Neuronal stem cell (in vitro differentiated cells): ENCODE data around the gene NDUFS7.

Source experiments
- DNase-seq: peaks from one replicate; pipeline ENCODE4 v3.0.0-alpha.2; 2013; ENCODE audit warnings: low spot score
- H2AFZ ChIP-seq: one replicate; pipeline ENCODE4 v1.6.1; 2013; ENCODE audit warnings: mild to moderate bottlenecking, low read length, inconsistent platforms
- H2AK5ac ChIP-seq: 2 replicates; pipeline ENCODE4 v1.6.1; 2013; ENCODE audit warnings: low read depth, mild to moderate bottlenecking, inconsistent platforms, low read length, moderate library complexity, mixed read lengths
- H2BK120ac ChIP-seq: 2 replicates; pipeline ENCODE4 v1.6.1; 2013; ENCODE audit warnings: low read depth, mild to moderate bottlenecking, inconsistent platforms, low read length, moderate library complexity, mixed read lengths
- H2BK12ac ChIP-seq: one replicate; pipeline ENCODE4 v1.6.1; 2013; ENCODE audit warnings: low read length, inconsistent platforms
- H2BK15ac ChIP-seq: 2 replicates; pipeline ENCODE4 v1.6.1; 2013; ENCODE audit warnings: mild to moderate bottlenecking, low read length, inconsistent platforms, mixed read lengths
- H2BK5ac ChIP-seq: one replicate; pipeline ENCODE4 v1.6.1; 2013; ENCODE audit warnings: inconsistent platforms, mild to moderate bottlenecking, low read length, moderate library complexity
- H3K14ac ChIP-seq: one replicate; pipeline ENCODE4 v1.6.1; 2013; ENCODE audit warnings: low read length, inconsistent platforms
- H3K18ac ChIP-seq: 2 replicates; pipeline ENCODE4 v1.6.1; 2013; ENCODE audit warnings: low read length, inconsistent platforms
- H3K23ac ChIP-seq: 2 replicates; pipeline ENCODE4 v1.6.1; 2013; ENCODE audit warnings: low read depth, mild to moderate bottlenecking, mixed read lengths, low read length, inconsistent platforms; ENCODE audit not compliant: poor library complexity
- H3K27ac ChIP-seq: replicated peaks from 3 replicates; pipeline ENCODE4 v1.5.1; 2013; ENCODE audit warnings: low read length, inconsistent platforms
- H3K27me3 ChIP-seq, 3 experiments: 2 replicates each; pipeline ENCODE4 v1.6.1; 2013; ENCODE audit warnings: low read length in 3 of 3, mild to moderate bottlenecking in 2 of 3, inconsistent platforms in 1 of 3, low read depth in 1 of 3, mixed read lengths in 1 of 3, moderate library complexity in 1 of 3; ENCODE audit not compliant: control insufficient read depth in 3 of 3, insufficient read depth in 3 of 3
- H3K36me3 ChIP-seq, 2 donors: replicated peaks in 1 of 2; 2 replicates each; pipeline ENCODE4 v1.6.1; 2013; ENCODE audit warnings: low read length in 2 of 2; ENCODE audit not compliant: control insufficient read depth in 2 of 2, insufficient read depth in 2 of 2
- H3K4ac ChIP-seq: 2 replicates; pipeline ENCODE4 v1.6.1; 2013; ENCODE audit warnings: inconsistent platforms, mild to moderate bottlenecking, low read length, moderate library complexity
- H3K4me1 ChIP-seq, 2 donors: 1 replicate in 1 of 2; 2 replicates in 1 of 2; pipeline ENCODE4 v1.6.1; 2013; ENCODE audit warnings: low read length in 2 of 2, low read depth in 1 of 2; ENCODE audit not compliant: control insufficient read depth in 2 of 2, insufficient read depth in 1 of 2
- H3K4me2 ChIP-seq: one replicate; pipeline ENCODE4 v1.6.1; 2013; ENCODE audit warnings: mild to moderate bottlenecking, low read length, inconsistent platforms; ENCODE audit not compliant: insufficient read depth, poor library complexity, severe bottlenecking
- H3K4me3 ChIP-seq, 2 donors: 2 replicates each; pipeline ENCODE4 v1.5.1; 2013; ENCODE audit warnings: low read length in 2 of 2, mild to moderate bottlenecking in 2 of 2, inconsistent platforms in 1 of 2, moderate library complexity in 1 of 2
- H3K79me1 ChIP-seq: one replicate; pipeline ENCODE4 v1.6.1; 2013; ENCODE audit warnings: low read depth, mild to moderate bottlenecking, inconsistent platforms, low read length, moderate library complexity
- H3K9ac ChIP-seq: one replicate; pipeline ENCODE4 v1.6.1; 2013; ENCODE audit warnings: mild to moderate bottlenecking, low read depth, low read length, inconsistent platforms; ENCODE audit not compliant: poor library complexity
- H3K9me3 ChIP-seq, 2 donors: replicated peaks in 1 of 2; 2 replicates each; pipeline versions ENCODE3 to v1.6.1; 2013; ENCODE audit warnings: low read length in 2 of 2, mild to moderate bottlenecking in 2 of 2, inconsistent platforms in 1 of 2, low read depth in 1 of 2, mixed read lengths in 1 of 2, moderate library complexity in 1 of 2; ENCODE audit not compliant: control insufficient read depth in 2 of 2, insufficient read depth in 1 of 2
- H4K8ac ChIP-seq: one replicate; pipeline ENCODE4 v1.6.1; 2013; ENCODE audit warnings: low read depth, mild to moderate bottlenecking, inconsistent platforms, low read length, moderate library complexity
- H4K91ac ChIP-seq: one replicate; pipeline ENCODE4 v1.6.1; 2013; ENCODE audit warnings: low read length, low read depth, mild to moderate bottlenecking, inconsistent platforms; ENCODE audit not compliant: poor library complexity
- WGBS, 2 donors: extraction: QIAGEN DNeasy Blood & Tissue Kit; methylation state at CpG; one replicate each; pipeline ENCODE4 v1.1.7; 2013; ENCODE audit warnings: missing lambda C conversion rate in 2 of 2, mixed read lengths in 1 of 2; ENCODE audit not compliant: insufficient read length in 2 of 2, insufficient replicate concordance in 1 of 2; ENCODE audit errors: extremely low coverage in 2 of 2; 5-methylcytosine and 5-hydroxymethylcytosine counted together

NDUFS7 gene

DNA sequence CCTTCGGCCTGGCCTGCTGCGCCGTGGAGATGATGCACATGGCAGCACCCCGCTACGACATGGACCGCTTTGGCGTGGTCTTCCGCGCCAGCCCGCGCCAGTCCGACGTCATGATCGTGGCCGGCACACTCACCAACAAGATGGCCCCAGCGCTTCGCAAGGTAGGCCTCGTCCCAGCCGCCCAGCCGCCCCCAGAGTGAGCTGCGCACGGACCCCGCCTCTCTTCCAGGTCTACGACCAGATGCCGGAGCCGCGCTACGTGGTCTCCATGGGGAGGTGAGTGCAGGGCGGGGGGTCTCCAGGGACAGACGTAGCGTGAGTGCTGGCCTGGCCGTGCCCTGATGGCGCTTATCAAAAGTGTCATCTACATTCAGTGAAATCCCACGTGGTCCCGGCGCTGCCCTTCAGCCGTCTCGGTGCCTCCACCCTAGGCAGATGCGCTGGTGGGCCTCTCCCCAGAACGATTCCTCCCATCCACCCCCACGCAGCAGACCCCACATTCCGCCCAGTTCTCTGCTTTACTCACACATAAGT, 7.2 kb downstream of the NDUFS7 start:
- peaks cover 17% of the 10 kb centered on the region for H3K79me1 ChIP-seq
- peaks cover 0 to 2% (median 0%) of the 10 kb centered on the region in 3 experiments for H3K27me3 ChIP-seq
- H3K4ac ChIP-seq, result no peak overlapping the region
- H2AK5ac ChIP-seq, result no peak overlapping the region
- no peak for DNase-seq
- H3K9ac ChIP-seq, result no peak overlapping the region
- H4K8ac ChIP-seq, result no peak overlapping the region
- H3K36me3 ChIP-seq, result peaks cover 21 to 43% of the 10 kb centered on the region in 2 donors
- H3K18ac ChIP-seq, result no peak overlapping the region
- H2BK12ac ChIP-seq, result no peak overlapping the region
- H3K23ac ChIP-seq, result peak overlapping the region; percentile 55
- WGBS, 2 donors, result no CpG with 5 or more reads among the region's 42 CpGs
- H3K4me1 ChIP-seq, result peaks cover 0 to 4% of the 10 kb centered on the region in 2 donors
- H2BK15ac ChIP-seq, result no peak overlapping the region
- no peak overlapping the region for H3K27ac ChIP-seq
- H3K4me2 ChIP-seq, result no peak overlapping the region
- H2BK5ac ChIP-seq, result no peak overlapping the region
- H3K14ac ChIP-seq, result peak overlapping the region; percentile 56
- no peak overlapping the region for H2AFZ ChIP-seq
- no peak overlapping the region for H3K4me3 ChIP-seq
- no peak overlapping the region for H4K91ac ChIP-seq
- H3K9me3 ChIP-seq, result peaks cover 0 to 4% of the 10 kb centered on the region in 2 donors
- no peak overlapping the region for H2BK120ac ChIP-seq

DNA sequence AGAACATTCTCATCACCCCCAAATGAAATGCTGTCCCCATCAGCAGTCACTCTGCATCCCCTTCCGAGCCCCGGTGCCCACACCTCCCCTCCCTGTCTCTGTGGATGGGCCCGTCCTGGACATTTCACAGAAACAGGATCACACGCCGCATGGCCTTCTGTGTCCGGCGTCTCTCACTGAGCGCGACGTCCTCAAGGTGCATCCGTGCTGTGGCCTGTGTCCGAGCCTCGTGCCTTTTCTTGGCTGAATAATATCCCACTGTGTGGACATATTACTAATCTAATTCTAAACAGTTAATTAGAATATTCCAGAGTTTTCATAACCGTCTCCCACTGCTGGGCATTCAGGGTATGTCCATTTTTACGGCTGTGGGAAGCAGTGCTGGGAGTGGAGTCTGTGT, 8.7 kb downstream of the NDUFS7 start:
- Histone ChIP-seq H3K4me2 (no peak overlapping the region), H3K4ac (no peak overlapping the region), H2BK5ac (no peak overlapping the region), H3K9ac (no peak overlapping the region), H2AK5ac (no peak overlapping the region), H2BK12ac (no peak overlapping the region), H2BK15ac (no peak overlapping the region), H3K4me3 (no peak overlapping the region), H3K27me3 (peaks cover 0 to 2% (median 0%) of the 10 kb centered on the region in 3 experiments), H3K36me3 (peaks cover 19 to 45% of the 10 kb centered on the region in 2 donors), H4K91ac (no peak overlapping the region), H3K79me1 (peaks cover 20% of the 10 kb centered on the region), H3K4me1 (peaks cover 0 to 4% of the 10 kb centered on the region in 2 donors), H3K27ac (no peak overlapping the region), H4K8ac (no peak overlapping the region), H2BK120ac (no peak overlapping the region), H2AFZ (no peak overlapping the region), H3K23ac (no peak overlapping the region), H3K18ac (no peak overlapping the region), H3K14ac (no peak overlapping the region), H3K9me3 (peaks cover 0 to 4% of the 10 kb centered on the region in 2 donors)
- no CpG with 5 or more reads among the region's 15 CpGs for WGBS, 2 donors
- no peak for DNase-seq

DNA sequence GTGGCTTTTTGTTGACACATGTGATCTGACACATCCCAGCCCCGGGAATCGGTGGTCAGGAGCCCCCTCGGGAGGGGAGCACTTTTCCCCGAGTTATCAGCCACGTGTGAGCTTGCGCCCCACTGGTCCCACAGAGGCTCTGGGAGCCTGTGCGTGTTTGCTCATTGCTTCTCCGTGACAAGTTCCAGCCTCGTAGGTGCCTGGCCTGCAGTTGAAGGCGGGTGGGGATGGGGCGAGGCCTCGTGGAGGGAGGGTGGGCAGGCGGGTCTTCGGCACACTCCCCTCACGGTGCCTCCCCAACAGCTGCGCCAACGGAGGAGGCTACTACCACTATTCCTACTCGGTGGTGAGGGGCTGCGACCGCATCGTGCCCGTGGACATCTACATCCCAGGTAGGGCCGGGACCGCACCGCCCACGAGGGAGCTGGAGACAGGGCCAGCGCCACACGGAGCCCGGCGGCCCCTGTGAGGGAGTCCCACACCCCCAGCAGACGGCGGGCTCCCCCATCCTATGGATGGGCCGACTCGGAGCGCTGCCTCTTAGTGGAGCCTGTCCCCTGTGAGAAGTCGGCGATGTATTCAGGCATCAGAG, 9.3 kb downstream of the NDUFS7 start:
- H3K4me3 ChIP-seq, result no peak overlapping the region
- peaks cover 19% of the 10 kb centered on the region for H3K79me1 ChIP-seq
- no CpG with 5 or more reads among the region's 37 CpGs for WGBS, 2 donors
- H3K36me3 ChIP-seq, result peaks cover 18 to 49% of the 10 kb centered on the region in 2 donors
- H3K27ac ChIP-seq, result no peak overlapping the region
- H3K23ac ChIP-seq, result no peak overlapping the region
- H3K4ac ChIP-seq, result no peak overlapping the region
- no peak overlapping the region for H3K14ac ChIP-seq
- peaks cover 0 to 4% of the 10 kb centered on the region in 2 donors for H3K4me1 ChIP-seq
- no peak overlapping the region for H3K18ac ChIP-seq
- H4K91ac ChIP-seq, result no peak overlapping the region
- peaks cover 0 to 4% of the 10 kb centered on the region in 2 donors for H3K9me3 ChIP-seq
- no peak for DNase-seq
- peak overlapping the region; percentile 72 for H3K9ac ChIP-seq
- no peak overlapping the region for H2AFZ ChIP-seq
- no peak overlapping the region for H2BK12ac ChIP-seq
- no peak overlapping the region for H2BK15ac ChIP-seq
- H3K27me3 ChIP-seq, result peaks cover 0 to 2% (median 0%) of the 10 kb centered on the region in 3 experiments
- H4K8ac ChIP-seq, result no peak overlapping the region
- H2BK120ac ChIP-seq, result no peak overlapping the region
- no peak overlapping the region for H2BK5ac ChIP-seq
- H3K4me2 ChIP-seq, result no peak overlapping the region
- peak overlapping the region; percentile 45 for H2AK5ac ChIP-seq

DNA sequence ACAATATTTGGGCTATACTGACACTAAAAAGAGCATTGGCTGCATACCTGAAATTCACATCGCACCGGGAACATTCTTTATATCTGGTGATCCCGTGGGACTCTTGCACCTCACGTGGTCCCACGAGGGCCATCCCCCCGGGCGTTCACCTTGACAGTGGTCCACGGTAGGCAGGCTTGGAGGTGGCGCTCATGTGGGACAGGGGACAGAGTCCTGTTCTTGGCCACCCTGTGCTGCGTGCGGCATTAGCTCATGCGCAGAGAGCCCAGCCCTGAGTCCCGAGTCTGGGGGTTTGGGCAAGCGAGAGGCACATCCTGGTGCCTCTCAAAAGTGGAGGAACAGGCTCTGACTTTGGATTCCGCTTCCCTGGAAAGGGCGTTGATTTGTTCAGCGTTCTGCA, 10.1 kb downstream of the NDUFS7 start:
- no peak overlapping the region for H2BK15ac ChIP-seq
- no peak overlapping the region for H3K14ac ChIP-seq
- H3K4me1 ChIP-seq, result peaks cover 0 to 4% of the 10 kb centered on the region in 2 donors
- no peak for DNase-seq
- H3K18ac ChIP-seq, result no peak overlapping the region
- H3K4me2 ChIP-seq, result no peak overlapping the region
- no peak overlapping the region for H3K4ac ChIP-seq
- no peak overlapping the region for H4K8ac ChIP-seq
- H3K79me1 ChIP-seq, result peaks cover 11% of the 10 kb centered on the region
- H4K91ac ChIP-seq, result peak overlapping the region; percentile 53
- H2BK12ac ChIP-seq, result no peak overlapping the region
- H3K4me3 ChIP-seq, result no peak overlapping the region
- no peak overlapping the region for H3K27ac ChIP-seq
- WGBS, 2 donors, result no CpG with 5 or more reads among the region's 17 CpGs
- H3K23ac ChIP-seq, result peak overlapping the region; percentile 60
- H3K9ac ChIP-seq, result no peak overlapping the region
- peaks cover 0 to 1% (median 0%) of the 10 kb centered on the region in 3 experiments for H3K27me3 ChIP-seq
- peaks cover 16 to 47% of the 10 kb centered on the region in 2 donors for H3K36me3 ChIP-seq
- peaks cover 0 to 4% of the 10 kb centered on the region in 2 donors for H3K9me3 ChIP-seq
- H2AK5ac ChIP-seq, result peak overlapping the region; percentile 36
- H2BK120ac ChIP-seq, result no peak overlapping the region
- peak overlapping the region; percentile 53 for H2BK5ac ChIP-seq
- H2AFZ ChIP-seq, result no peak overlapping the region
